ENCODE data around the gene SLC39A6. TPM values are rescaled to one million over a fixed set of nuclear protein-coding genes. Genes with fewer than 3 reads are reported as not detected.
"Not testable (repeated sequence)": the region's sequence is repeated elsewhere in the genome, so short reads cannot be mapped to it uniquely, and the experiment has no call there.

The SLC39A6 gene
- total RNA-seq, 1 experiment from 2014 or later, result 59.7 TPM

GRCh38 chr18:36104749-36105148 lies 24.4 kb downstream of the SLC39A6 start:
- no peak for DNase-seq (ENCODE audit: extremely low read depth, low read depth)

- DNase-seq (ENCODE audit: extremely low read depth, low read depth), result no peak
Measured at GRCh38 chr18:36101943-36102342, 27.2 kb downstream of the SLC39A6 start.

GRCh38 chr18:36099311-36099710 lies 29.8 kb downstream of the SLC39A6 start:
- DNase-seq (ENCODE audit: extremely low read depth, low read depth), result no peak

- DNase-seq (ENCODE audit: extremely low read depth, low read depth), result no peak
Measured at GRCh38 chr18:36096955-36097354, 32.2 kb downstream of the SLC39A6 start.

- peak; percentile 44 for DNase-seq (ENCODE audit: extremely low read depth, low read depth)
Measured at GRCh38 chr18:36095936-36096519, 33.1 kb downstream of the SLC39A6 start.

- DNase-seq (ENCODE audit: extremely low read depth, low read depth), result no peak
Measured at GRCh38 chr18:36094431-36094830, 34.7 kb downstream of the SLC39A6 start.

- DNase-seq (ENCODE audit: extremely low read depth, low read depth), result not testable (repeated sequence)
Measured at GRCh38 chr18:36092116-36092515, 37.0 kb downstream of the SLC39A6 start.

- no peak for DNase-seq (ENCODE audit: extremely low read depth, low read depth)
Measured at GRCh38 chr18:36089001-36089400, 40.1 kb downstream of the SLC39A6 start.

GRCh38 chr18:36088256-36088655 lies 40.9 kb downstream of the SLC39A6 start:
- DNase-seq (ENCODE audit: extremely low read depth, low read depth), result no peak

GRCh38 chr18:36086186-36086585 lies 43.0 kb downstream of the SLC39A6 start:
- DNase-seq (ENCODE audit: extremely low read depth, low read depth), result no peak

- no peak for DNase-seq (ENCODE audit: extremely low read depth, low read depth)
Measured at GRCh38 chr18:36085195-36085594, 43.9 kb downstream of the SLC39A6 start.

GRCh38 chr18:36083729-36084128 lies 45.4 kb downstream of the SLC39A6 start:
- DNase-seq (ENCODE audit: extremely low read depth, low read depth), result no peak

- not testable (repeated sequence) for DNase-seq (ENCODE audit: extremely low read depth, low read depth)
Measured at GRCh38 chr18:36081118-36081517, 48.0 kb downstream of the SLC39A6 start.

GRCh38 chr18:36078751-36079529 lies 50.2 kb downstream of the SLC39A6 start:
- no peak for DNase-seq (ENCODE audit: extremely low read depth, low read depth)

- DNase-seq (ENCODE audit: extremely low read depth, low read depth), result not testable (repeated sequence)
Measured at GRCh38 chr18:36077764-36078163, 51.4 kb downstream of the SLC39A6 start.

GRCh38 chr18:36075862-36076587 lies 53.1 kb downstream of the SLC39A6 start:
- peak; percentile 83 for DNase-seq (ENCODE audit: extremely low read depth, low read depth)

- no peak for DNase-seq (ENCODE audit: extremely low read depth, low read depth)
Measured at GRCh38 chr18:36074435-36074834, 54.7 kb downstream of the SLC39A6 start.

- no peak for DNase-seq (ENCODE audit: extremely low read depth, low read depth)
Measured at GRCh38 chr18:36073676-36074075, 55.5 kb downstream of the SLC39A6 start.

- DNase-seq (ENCODE audit: extremely low read depth, low read depth), result not testable (repeated sequence)
Measured at GRCh38 chr18:36072406-36072805, 56.7 kb downstream of the SLC39A6 start.

GRCh38 chr18:36067055-36067957 lies 61.8 kb downstream of the SLC39A6 start, which contains the start of gene RPRD1A:
RPRD1A (minus strand) TSS chr18:36067559; CDS start chr18:36067404, 155 bp downstream.
- peak; percentile 89 for DNase-seq (ENCODE audit: extremely low read depth, low read depth)

Data from NCI-H460 (cell line).